GM12892 (cell line): ENCODE results near the gene ARL4A.

Experiments used
- POLR2A ChIP-seq: IDR thresholded peaks from 2 replicates; pipeline ENCODE4 v1.6.1; 2011; ENCODE audit warnings: low read depth, low read length, control low read depth
- POLR2AphosphoS5 ChIP-seq: IDR thresholded peaks from 2 replicates; pipeline ENCODE4 v1.6.1; 2011; ENCODE audit warnings: low read depth, low read length, control low read depth
- TAF1 ChIP-seq: IDR thresholded peaks from 2 replicates; pipeline ENCODE4 v1.6.1; 2011; ENCODE audit warnings: low read depth, mild to moderate bottlenecking, control low read depth, low read length, borderline replicate concordance

DNA sequence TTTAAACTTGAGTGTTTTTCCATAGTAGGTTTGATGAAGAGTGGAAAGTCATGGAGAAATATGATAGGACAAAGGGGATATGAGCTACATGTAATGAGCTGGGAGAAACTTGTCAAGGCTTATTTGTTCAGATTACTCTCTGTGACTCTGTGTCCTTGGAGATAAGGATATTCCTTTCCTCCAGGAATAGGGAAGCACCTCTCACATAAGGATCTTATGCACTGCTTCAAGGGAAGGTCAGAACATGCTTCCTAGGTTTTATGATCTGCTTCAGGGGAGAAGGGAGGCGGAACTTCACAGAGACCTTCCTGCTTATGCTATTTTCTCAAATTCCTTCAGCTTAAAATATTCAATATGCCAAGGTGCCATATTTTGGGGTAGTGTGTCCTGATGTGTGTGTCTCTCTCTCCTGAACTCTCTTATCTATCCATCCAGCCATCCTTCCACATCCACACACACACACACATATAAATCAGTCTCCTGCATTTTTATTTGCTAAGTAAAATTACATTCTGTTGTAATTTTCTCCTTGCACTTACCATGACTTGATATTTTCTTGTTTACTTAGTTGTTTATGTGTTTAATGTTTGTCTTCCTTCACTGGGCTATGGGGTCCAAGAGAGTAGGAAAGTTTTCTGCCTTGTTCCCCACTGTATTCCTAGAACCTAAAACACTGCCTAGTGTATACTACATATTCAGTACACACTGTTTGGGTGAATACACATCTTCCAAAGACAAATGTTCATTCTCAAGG lies 26.4 kb downstream of the ARL4A start:
- no peak for TF ChIP-seq POLR2AphosphoS5
- TF ChIP-seq POLR2A, result no peak
- TF ChIP-seq TAF1, result no peak
